Activated T-cell treated with anti-CD3 and anti-CD28 coated beads for 24 hours (primary cell): ENCODE data around the gene PBOV1.

ENCODE experiments used
- DNase-seq: peaks from one replicate; pipeline ENCODE4 v3.0.0-alpha.2; 2020; ENCODE audit warnings: low read depth

PBOV1 gene

GRCh38 chr6:138204792-138205384, 13.4 kb downstream of the PBOV1 start:
- no peak for DNase-seq

GRCh38 chr6:138204303-138204702, 14.0 kb downstream of the PBOV1 start:
- no peak for DNase-seq

- no peak for DNase-seq
Observed at GRCh38 chr6:138203315-138203714, 15.0 kb downstream of the PBOV1 start.

GRCh38 chr6:138201836-138202235, 16.5 kb downstream of the PBOV1 start:
- DNase-seq = no peak

- no peak for DNase-seq
Observed at GRCh38 chr6:138198430-138199091, 19.7 kb downstream of the PBOV1 start.

- DNase-seq = no peak
Observed at GRCh38 chr6:138197570-138197969, 20.7 kb downstream of the PBOV1 start.

GRCh38 chr6:138196122-138196738, 22.1 kb downstream of the PBOV1 start:
- no peak for DNase-seq

- no peak for DNase-seq
Observed at GRCh38 chr6:138194287-138194686, 24.0 kb downstream of the PBOV1 start.

- no peak for DNase-seq
Observed at GRCh38 chr6:138188278-138188941, 29.9 kb downstream of the PBOV1 start.

GRCh38 chr6:138187156-138187555, 31.1 kb downstream of the PBOV1 start:
- no peak for DNase-seq

- DNase-seq = no peak
Observed at GRCh38 chr6:138184230-138184629, 34.1 kb downstream of the PBOV1 start.

- DNase-seq = no peak
Observed at GRCh38 chr6:138183790-138184134, 34.5 kb downstream of the PBOV1 start.

- DNase-seq = no peak
Observed at GRCh38 chr6:138182939-138183789, 35.1 kb downstream of the PBOV1 start.

- no peak for DNase-seq
Observed at GRCh38 chr6:138176652-138177232, 41.5 kb downstream of the PBOV1 start.

GRCh38 chr6:138175596-138175995, 42.7 kb downstream of the PBOV1 start:
- no peak for DNase-seq
